Measurements from ENCODE around the gene AUTS2.

AUTS2 gene

DNA sequence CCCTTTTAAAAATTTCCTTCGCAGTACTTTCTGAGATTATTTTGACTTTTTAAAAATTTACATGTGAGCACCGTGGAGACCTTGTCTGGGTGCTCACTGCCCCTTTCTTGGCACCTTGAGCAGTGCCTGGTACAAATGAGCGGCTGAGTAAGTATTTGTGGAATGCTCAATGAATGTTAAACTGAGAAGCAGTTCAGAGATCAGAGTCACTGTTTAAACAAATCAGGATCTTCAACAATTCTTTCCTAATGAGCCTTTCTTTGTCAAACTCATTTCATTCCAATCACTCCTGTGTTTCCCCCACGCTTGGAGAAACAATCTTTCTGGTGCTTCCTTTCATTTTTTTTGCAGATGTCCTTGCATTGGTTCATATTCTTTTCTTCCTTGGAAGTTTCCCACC lies 922.3 kb downstream of the AUTS2 start:
- Mint-ChIP-seq H3K4me1 (no peaks in the 10 kb centered on the region), H3K27ac (ENCODE audit: low read depth) (no peak overlapping the region), H3K9me3 (no peaks in the 10 kb centered on the region), H3K4me3 (no peak overlapping the region), H3K27me3 (peaks cover 10% of the 10 kb centered on the region), H3K36me3 (ENCODE audit: insufficient read depth) (peaks cover 2% of the 10 kb centered on the region)
- no peak for DNase-seq (ENCODE audit: low spot score in 2 of 2)
- no peak for ATAC-seq (replicated peaks; ENCODE audit: extremely low read depth, poor library complexity, severe bottlenecking)

DNA sequence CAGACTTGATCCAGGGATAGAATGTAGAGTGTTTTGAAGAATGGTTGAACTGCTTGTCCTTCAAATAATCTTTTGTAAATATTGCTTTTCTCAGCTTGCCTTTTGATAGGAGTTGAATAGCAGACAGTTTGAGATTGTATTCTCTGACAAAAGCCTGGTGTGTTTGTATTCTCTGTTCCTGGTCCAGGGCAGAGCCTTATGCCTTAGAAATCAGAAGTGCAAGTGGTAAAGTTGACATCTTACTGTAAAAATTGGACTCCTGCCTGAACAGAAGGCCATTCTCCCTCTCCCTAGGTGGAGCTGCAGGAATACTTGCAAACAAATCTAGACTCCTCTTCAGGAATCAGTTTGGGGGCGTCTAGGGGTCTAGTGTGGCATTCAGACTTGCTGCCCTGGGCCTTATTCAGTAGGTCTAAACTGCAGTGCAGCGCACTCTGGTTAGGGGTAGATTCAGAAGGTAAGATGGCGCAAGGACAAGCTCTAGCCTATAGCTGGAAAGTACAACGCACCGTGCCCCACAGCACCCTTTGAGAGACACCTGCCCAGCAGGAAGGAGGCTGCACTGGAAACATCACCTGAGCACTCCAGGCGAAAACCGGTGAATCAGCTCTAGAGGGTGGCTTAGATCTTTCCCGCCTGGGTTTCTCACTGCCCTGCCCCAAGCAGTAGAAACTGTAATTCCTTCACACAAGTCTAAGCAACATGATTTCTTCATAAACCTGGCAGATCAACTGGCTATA lies 925.1 kb downstream of the AUTS2 start:
- Mint-ChIP-seq H3K27ac (ENCODE audit: low read depth) (no peak overlapping the region), H3K9me3 (no peaks in the 10 kb centered on the region), H3K36me3 (ENCODE audit: insufficient read depth) (peaks cover 2% of the 10 kb centered on the region), H3K4me1 (peaks cover 4% of the 10 kb centered on the region), H3K4me3 (no peak overlapping the region), H3K27me3 (peaks cover 14% of the 10 kb centered on the region)
- no peak for DNase-seq (ENCODE audit: low spot score in 2 of 2)
- ATAC-seq (replicated peaks; ENCODE audit: extremely low read depth, poor library complexity, severe bottlenecking), result no peak

DNA sequence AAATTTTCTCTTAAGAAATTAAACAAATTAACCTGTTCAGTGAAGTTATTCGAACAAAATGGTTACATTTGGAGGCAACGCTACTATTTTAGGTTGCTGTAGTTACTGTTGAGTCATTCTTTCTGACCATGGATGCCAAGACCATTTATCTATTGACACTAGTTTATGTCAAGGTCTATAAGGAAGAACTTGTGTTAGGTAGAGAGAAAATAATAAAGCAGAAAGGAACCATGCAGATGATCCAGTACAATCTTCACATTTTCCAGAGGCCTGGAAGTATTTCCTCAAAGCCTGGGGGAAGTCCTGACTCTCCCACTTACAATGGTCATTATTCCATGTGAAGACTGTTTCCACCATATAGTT lies 925.7 kb downstream of the AUTS2 start:
- Mint-ChIP-seq H3K27ac (ENCODE audit: low read depth) (no peak overlapping the region), H3K4me1 (peaks cover 4% of the 10 kb centered on the region), H3K4me3 (no peak overlapping the region), H3K27me3 (peaks cover 14% of the 10 kb centered on the region), H3K9me3 (no peaks in the 10 kb centered on the region), H3K36me3 (ENCODE audit: insufficient read depth) (peaks cover 2% of the 10 kb centered on the region)
- no peak for ATAC-seq (replicated peaks; ENCODE audit: extremely low read depth, poor library complexity, severe bottlenecking)
- DNase-seq (ENCODE audit: low spot score in 2 of 2), result no peak

DNA sequence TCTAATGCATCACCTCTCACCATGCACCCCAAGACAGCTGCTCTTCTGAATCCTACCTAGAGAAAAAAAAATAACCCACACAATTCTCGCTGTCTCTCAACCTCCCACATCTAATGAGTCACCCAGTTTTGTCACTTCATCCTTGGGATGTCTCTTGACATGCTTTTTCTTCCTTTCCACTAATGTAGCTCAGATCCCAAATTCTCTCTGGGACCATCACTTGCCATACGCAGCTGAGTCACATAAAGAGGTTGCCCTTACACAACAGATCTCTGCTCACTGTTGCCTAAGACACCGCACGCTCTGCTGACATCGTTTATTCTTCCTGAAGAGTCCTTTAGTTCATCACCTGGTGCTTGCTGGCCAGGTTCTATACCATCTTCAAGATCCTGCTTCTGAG lies 927.7 kb downstream of the AUTS2 start:
- Mint-ChIP-seq H3K9me3 (no peaks in the 10 kb centered on the region), H3K27me3 (peaks cover 14% of the 10 kb centered on the region), H3K27ac (ENCODE audit: low read depth) (no peak overlapping the region), H3K36me3 (ENCODE audit: insufficient read depth) (peaks cover 2% of the 10 kb centered on the region), H3K4me3 (no peak overlapping the region), H3K4me1 (peaks cover 4% of the 10 kb centered on the region)
- ATAC-seq (replicated peaks; ENCODE audit: extremely low read depth, poor library complexity, severe bottlenecking) (no peak), DNase-seq (ENCODE audit: low spot score in 2 of 2) (no peak)

DNA sequence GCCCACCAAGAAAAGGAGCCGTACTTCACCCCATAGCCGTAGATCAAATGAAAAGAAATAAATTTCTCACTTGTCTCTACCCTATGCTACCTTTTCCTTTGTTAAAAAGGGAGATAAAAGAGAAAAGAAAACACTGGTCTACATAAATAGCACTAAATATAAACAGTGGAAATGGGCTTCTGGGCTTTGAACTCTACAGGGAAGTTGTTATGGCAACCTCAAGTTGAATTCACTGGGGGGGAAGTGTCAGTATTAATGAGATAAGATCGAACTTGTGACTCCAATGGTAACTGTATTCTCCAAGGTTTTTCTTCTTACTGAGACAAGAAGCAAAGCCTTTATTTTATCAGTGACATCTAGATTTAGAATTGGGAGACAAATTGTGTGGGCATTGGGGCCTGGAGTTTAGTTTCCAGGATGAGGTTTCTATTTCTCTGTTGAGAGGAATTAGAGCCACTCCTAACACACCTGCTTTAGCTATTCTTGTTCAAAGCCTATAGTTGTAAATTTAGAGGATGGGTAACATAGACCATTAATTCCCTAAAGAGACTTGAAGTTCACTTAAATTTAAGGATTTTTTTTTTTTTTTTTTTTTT lies 929.3 kb downstream of the AUTS2 start:
- Mint-ChIP-seq H3K27ac (ENCODE audit: low read depth) (no peak overlapping the region), H3K27me3 (peaks cover 14% of the 10 kb centered on the region), H3K4me3 (no peak overlapping the region), H3K36me3 (ENCODE audit: insufficient read depth) (no peaks in the 10 kb centered on the region), H3K9me3 (no peaks in the 10 kb centered on the region), H3K4me1 (peaks cover 4% of the 10 kb centered on the region)
- DNase-seq (ENCODE audit: low spot score in 2 of 2), result no peak
- ATAC-seq (replicated peaks; ENCODE audit: extremely low read depth, poor library complexity, severe bottlenecking), result no peak

DNA sequence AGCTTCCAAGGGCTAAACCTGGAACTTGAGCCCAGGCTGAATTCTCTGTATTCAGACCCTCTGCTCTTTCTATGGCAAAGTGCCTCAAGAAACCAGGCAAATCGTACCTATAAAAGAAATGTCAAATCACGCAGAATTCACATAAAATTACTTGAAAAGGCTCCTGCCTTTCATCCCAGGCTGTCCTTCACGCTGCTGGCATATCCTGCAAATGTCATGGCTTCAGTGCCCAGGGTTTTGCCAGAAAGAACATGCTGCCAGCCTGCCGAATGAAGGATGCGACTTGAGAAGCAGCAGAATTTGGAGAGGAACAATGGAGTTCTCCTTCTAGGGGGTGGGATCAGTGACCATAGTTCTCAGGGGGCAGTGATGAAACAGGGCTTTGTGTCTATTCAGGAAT lies 931.2 kb downstream of the AUTS2 start:
- no peak for ATAC-seq (replicated peaks; ENCODE audit: extremely low read depth, poor library complexity, severe bottlenecking)
- Mint-ChIP-seq H3K4me3 (no peak overlapping the region), H3K36me3 (ENCODE audit: insufficient read depth) (no peaks in the 10 kb centered on the region), H3K4me1 (peaks cover 4% of the 10 kb centered on the region), H3K27me3 (peaks cover 14% of the 10 kb centered on the region), H3K27ac (ENCODE audit: low read depth) (no peak overlapping the region), H3K9me3 (no peaks in the 10 kb centered on the region)
- no peak for DNase-seq (ENCODE audit: low spot score in 2 of 2)

DNA sequence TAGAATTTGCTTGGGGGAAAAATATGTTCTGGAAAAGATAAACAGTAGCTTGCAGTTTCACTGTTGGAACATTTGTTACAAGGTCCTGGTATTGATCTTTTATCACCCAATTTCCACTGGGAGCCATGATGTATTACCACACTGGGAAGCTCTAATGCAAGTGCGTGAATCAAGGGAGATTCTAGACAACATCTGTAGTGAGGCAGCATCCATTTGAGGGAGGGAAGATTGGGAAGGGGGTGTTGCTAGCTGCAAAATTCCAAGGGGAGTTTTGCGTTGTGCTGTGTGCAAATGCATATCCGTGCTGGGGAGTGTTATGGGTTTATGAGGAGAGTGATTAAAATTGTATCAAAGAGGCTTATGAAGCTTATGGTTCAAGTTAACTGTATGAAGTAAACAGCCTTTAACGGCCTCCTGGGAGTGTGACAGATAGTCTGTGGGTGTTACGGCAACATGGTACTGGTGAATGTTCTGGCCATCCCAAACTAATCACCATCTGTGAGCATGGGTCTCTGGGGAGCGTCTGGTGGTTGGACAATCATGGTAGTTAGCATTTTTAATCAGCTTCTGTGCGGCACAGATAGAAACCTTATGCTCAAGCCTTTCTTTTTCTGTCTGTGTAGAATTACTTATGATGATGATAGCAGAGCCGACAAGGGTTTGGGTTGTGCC lies 931.8 kb downstream of the AUTS2 start:
- Mint-ChIP-seq H3K4me3 (no peak overlapping the region), H3K9me3 (no peaks in the 10 kb centered on the region), H3K4me1 (peaks cover 4% of the 10 kb centered on the region), H3K27ac (ENCODE audit: low read depth) (no peak overlapping the region), H3K36me3 (ENCODE audit: insufficient read depth) (no peaks in the 10 kb centered on the region), H3K27me3 (peaks cover 9% of the 10 kb centered on the region)
- no peak for DNase-seq (ENCODE audit: low spot score in 2 of 2)
- ATAC-seq (replicated peaks; ENCODE audit: extremely low read depth, poor library complexity, severe bottlenecking), result no peak

DNA sequence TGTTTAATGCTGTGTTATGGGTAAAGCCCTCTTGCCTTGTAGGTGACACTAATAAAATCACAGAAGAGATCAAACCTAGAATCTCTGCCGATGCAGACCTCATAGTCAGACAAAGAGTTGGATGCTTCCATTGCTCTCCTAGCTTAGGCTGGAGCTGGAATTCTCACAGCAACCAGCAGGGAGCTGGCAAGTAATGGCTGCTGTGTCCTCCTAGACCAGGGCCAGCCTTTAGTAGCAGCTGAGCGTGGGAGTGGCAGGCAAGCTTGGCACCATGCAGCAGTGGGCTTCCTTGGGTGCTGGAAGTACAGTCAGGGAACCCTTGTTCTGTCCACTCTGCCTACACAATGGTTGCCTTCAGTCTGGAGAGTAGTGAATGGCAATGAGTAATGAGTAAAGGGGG lies 935.3 kb downstream of the AUTS2 start:
- Mint-ChIP-seq H3K27me3 (no peaks in the 10 kb centered on the region), H3K4me1 (no peaks in the 10 kb centered on the region), H3K4me3 (no peak overlapping the region), H3K27ac (ENCODE audit: low read depth) (no peak overlapping the region), H3K36me3 (ENCODE audit: insufficient read depth) (no peaks in the 10 kb centered on the region), H3K9me3 (no peaks in the 10 kb centered on the region)
- DNase-seq (ENCODE audit: low spot score in 2 of 2) (no peak), ATAC-seq (replicated peaks; ENCODE audit: extremely low read depth, poor library complexity, severe bottlenecking) (no peak)

DNA sequence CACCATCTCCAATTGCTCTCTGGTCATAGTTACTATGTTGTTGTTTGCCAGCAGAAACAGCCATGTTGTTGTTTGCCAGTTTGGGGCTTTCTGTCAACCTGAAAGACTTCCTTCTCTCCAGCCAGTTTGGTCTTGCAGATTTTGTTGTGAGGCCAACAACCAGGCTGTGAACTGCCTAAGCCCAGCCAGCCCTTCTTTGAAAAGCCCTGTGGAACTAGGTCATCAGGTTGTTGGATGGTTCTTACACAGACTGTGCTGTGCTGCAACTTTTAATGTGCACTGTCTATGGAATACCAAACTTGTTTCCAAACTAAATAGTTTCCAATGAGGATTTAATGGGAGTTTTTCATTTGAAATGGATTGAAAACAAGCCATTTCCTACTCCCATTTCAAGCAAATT lies 940.9 kb downstream of the AUTS2 start:
- DNase-seq (ENCODE audit: low spot score in 2 of 2) (no peak), ATAC-seq (replicated peaks; ENCODE audit: extremely low read depth, poor library complexity, severe bottlenecking) (no peak)
- no peaks in the 10 kb centered on the region for H3K9me3 Mint-ChIP-seq
- H3K4me3 Mint-ChIP-seq, result no peak overlapping the region
- H3K27ac Mint-ChIP-seq (ENCODE audit: low read depth), result no peak overlapping the region
- no peaks in the 10 kb centered on the region for H3K4me1 Mint-ChIP-seq
- H3K36me3 Mint-ChIP-seq (ENCODE audit: insufficient read depth), result no peaks in the 10 kb centered on the region
- H3K27me3 Mint-ChIP-seq, result no peaks in the 10 kb centered on the region

DNA sequence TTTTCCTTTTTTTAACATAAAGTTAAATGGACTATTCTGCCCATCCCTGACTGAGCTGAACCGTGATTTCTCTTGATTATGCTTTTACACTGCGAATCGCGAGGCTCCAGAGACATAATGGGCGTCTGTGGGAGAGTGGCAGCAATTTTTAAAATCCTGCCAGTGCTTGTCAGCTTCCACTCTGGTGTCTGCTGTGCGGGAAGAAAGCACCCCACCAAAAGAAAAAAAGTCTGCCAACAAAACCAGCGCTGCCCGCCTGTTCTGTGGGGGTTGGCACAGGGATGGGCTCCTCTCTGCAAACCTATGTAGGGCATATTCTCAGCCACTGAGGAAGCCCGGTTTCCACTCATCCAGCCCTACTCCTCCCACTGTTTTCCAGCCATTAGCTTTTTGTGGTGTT lies 941.3 kb downstream of the AUTS2 start:
- Mint-ChIP-seq H3K9me3 (no peaks in the 10 kb centered on the region), H3K4me1 (no peaks in the 10 kb centered on the region), H3K4me3 (no peak overlapping the region), H3K27ac (ENCODE audit: low read depth) (no peak overlapping the region), H3K36me3 (ENCODE audit: insufficient read depth) (no peaks in the 10 kb centered on the region), H3K27me3 (no peaks in the 10 kb centered on the region)
- ATAC-seq (replicated peaks; ENCODE audit: extremely low read depth, poor library complexity, severe bottlenecking) (no peak), DNase-seq (ENCODE audit: low spot score in 2 of 2) (no peak)

DNA sequence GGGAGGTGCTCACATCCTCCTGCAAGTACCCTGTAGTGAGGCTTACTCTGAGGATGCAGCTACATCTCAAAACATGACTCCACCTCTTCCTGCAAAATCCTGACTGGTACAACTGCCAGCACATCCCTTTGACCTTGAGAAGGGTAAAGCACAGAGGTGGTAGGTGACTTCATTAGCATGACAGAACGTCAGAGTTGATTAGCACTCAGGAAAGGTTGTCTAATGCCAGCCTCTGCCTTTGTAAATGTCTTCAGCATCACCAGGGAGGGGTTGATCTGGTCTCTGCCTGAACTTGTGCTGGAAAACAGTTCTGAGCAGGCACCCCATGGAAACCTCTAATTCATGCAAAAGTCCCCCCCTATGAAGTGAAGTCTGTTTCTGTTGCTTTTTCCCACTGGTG lies 942.4 kb downstream of the AUTS2 start:
- no peaks in the 10 kb centered on the region for H3K27me3 Mint-ChIP-seq
- H3K4me3 Mint-ChIP-seq, result no peak overlapping the region
- DNase-seq (ENCODE audit: low spot score in 2 of 2) (no peak), ATAC-seq (replicated peaks; ENCODE audit: extremely low read depth, poor library complexity, severe bottlenecking) (no peak)
- no peaks in the 10 kb centered on the region for H3K9me3 Mint-ChIP-seq
- no peaks in the 10 kb centered on the region for H3K4me1 Mint-ChIP-seq
- no peaks in the 10 kb centered on the region for H3K36me3 Mint-ChIP-seq (ENCODE audit: insufficient read depth)
- H3K27ac Mint-ChIP-seq (ENCODE audit: low read depth), result no peak overlapping the region

DNA sequence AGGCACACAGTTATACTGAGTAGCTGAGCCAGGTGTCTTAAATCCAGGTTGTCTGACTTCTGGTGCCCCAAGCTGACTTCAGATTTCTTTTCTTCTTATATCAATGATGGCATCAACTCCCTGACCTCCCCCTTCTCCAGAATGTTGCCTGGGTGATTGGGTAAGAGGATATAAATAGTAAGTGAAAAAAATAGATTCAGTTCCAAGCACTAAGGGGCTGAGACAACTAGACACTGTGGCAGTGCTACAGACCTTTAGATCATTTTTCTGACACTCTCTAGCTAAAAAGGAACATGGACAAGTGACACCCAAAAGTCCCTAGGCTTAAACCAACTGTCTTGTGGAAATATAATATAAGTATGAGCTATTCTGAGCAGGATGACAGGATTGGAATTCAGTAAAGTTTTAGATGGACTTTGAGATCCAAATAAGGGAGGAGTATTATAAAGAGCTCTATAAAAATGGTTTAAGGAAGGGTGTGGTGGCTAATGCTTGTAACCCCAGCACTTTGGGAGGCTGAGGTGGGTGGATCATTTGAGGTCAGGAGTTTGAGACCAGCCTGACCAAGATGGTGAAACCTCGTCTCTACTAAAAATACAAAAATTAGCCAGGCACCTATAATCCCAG lies 944.6 kb downstream of the AUTS2 start:
- H3K27ac Mint-ChIP-seq (ENCODE audit: low read depth), result no peak overlapping the region
- ATAC-seq (replicated peaks; ENCODE audit: extremely low read depth, poor library complexity, severe bottlenecking) (no peak), DNase-seq (ENCODE audit: low spot score in 2 of 2) (no peak)
- H3K9me3 Mint-ChIP-seq, result no peaks in the 10 kb centered on the region
- no peaks in the 10 kb centered on the region for H3K4me1 Mint-ChIP-seq
- no peak overlapping the region for H3K4me3 Mint-ChIP-seq
- H3K36me3 Mint-ChIP-seq (ENCODE audit: insufficient read depth), result no peaks in the 10 kb centered on the region
- H3K27me3 Mint-ChIP-seq, result no peaks in the 10 kb centered on the region

DNA sequence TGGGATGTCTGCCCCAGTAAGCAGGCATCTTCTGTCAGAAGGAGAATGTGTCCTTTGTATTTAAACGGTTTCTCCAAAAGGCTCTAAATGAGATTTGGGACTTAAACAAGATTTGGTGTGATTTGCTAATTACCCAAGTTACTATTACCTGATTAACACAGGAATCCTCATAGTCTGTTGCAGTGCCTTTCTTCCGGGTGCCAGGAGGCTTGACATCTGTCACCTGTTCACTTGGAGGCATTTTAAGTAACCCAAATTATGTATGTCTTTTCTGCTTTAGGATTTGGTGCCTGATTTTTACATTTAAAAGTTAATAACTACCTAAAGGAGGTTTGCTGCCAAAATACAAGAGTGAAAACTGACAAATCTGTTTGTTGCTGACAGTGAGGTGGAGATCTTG lies 945.7 kb downstream of the AUTS2 start:
- no peak overlapping the region for H3K27ac Mint-ChIP-seq (ENCODE audit: low read depth)
- no peak overlapping the region for H3K4me3 Mint-ChIP-seq

More for the DNA sequence above, 945.7 kb downstream of the AUTS2 start:
- Mint-ChIP-seq H3K27me3 (no peaks in the 10 kb centered on the region), H3K36me3 (ENCODE audit: insufficient read depth) (no peaks in the 10 kb centered on the region), H3K9me3 (no peaks in the 10 kb centered on the region), H3K4me1 (no peaks in the 10 kb centered on the region)
- DNase-seq (ENCODE audit: low spot score in 2 of 2) (no peak), ATAC-seq (replicated peaks; ENCODE audit: extremely low read depth, poor library complexity, severe bottlenecking) (no peak)
